Ishikawa (cell line): ENCODE results near the gene ZNF18.

Experiments
- EGR1 ChIP-seq: IDR thresholded peaks from 2 replicates; pipeline ENCODE4 v1.6.1; 2012
- EP300 ChIP-seq: IDR thresholded peaks from 2 replicates; pipeline ENCODE4 v1.6.1; 2012; ENCODE audit warnings: borderline replicate concordance
- FOXM1 ChIP-seq: IDR thresholded peaks from 2 replicates; pipeline ENCODE4 v1.6.1; 2012; ENCODE audit warnings: low read depth, borderline replicate concordance
- NFIC ChIP-seq: IDR thresholded peaks from 2 replicates; pipeline ENCODE4 v1.6.1; 2012
- RAD21 ChIP-seq: IDR thresholded peaks from 2 replicates; pipeline ENCODE4 v1.6.1; 2012; ENCODE audit warnings: low read depth
- TAF1 ChIP-seq: IDR thresholded peaks from 2 replicates; pipeline ENCODE4 v1.6.1; 2012; ENCODE audit warnings: low read depth, mild to moderate bottlenecking
- TCF12 ChIP-seq: IDR thresholded peaks from 2 replicates; pipeline ENCODE4 v1.6.1; 2012; ENCODE audit warnings: low read depth
- TEAD4 ChIP-seq: IDR thresholded peaks from 2 replicates; pipeline ENCODE4 v1.6.1; 2012
- ZBTB7A ChIP-seq: IDR thresholded peaks from 2 replicates; pipeline ENCODE4 v1.6.1; 2012; ENCODE audit warnings: low read depth
- TF ChIP-seq, protein P1 (sequence below): IDR thresholded peaks from 2 replicates; pipeline ENCODE4 v1.6.1; 2012
- TF ChIP-seq, protein P2 (sequence below): IDR thresholded peaks from 2 replicates; pipeline ENCODE4 v1.6.1; 2012

ZNF18 gene

DNA sequence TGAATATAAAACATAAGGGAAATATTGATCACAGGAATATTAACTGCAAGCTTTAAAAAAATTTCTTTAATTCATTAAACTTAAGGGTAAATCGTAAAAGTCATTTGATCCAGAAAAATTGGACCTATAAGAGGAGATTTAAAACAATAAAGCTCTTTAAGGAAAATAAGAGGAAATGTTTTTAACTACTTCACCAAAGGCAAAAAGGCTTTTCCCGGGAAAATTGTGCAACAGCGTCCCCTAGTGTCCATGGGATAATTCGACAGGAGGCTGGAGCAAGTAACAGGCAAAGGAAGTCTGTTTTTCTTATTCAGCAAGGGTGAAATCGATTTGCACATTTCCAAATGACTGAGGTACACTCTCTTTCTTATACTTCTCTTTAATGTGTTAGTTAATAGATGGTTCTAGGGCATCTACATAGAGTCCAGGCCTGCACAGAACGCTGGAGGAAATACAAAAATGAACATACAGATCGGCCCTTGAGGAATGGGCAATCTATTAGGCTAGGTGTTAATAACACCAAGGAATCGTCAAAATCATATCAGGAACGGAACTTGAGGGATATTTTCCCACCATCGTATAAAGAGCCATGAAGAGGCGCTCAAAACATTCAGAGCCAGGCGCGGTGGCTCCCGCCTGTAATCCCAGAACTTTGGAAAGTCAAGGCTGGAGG, 61.4 kb downstream of the ZNF18 start:
- TF ChIP-seq EGR1: no peak
- peak; percentile 86 for TF ChIP-seq RAD21

DNA sequence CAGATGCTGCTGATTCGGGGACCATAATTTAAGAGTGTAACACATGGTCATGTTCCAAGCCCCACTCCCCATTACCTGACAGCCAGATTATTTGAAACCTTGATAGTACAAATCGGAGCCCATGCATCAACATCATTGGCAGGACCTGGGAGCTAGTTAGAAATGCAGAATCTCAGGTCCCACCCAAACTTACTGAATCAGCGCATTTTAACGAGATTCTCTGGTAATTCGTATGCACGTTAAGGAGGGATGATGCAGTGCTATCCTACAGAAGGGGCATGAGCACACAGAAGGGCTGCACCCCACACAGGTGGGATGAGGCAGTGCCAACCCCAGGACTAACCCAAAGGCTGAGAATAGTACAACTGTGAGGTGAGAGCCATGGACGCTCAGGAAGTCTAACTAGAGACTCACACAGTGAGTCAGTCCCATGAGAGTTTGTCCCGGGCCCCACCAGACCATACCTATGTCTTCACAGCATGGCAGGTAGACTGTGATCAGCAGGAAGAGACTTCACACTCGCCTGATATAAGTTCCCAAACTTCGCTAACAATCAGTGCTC, 64.9 kb downstream of the ZNF18 start:
- TF ChIP-seq TEAD4 (no peak), ZBTB7A (no peak), FOXM1 (no peak), TCF12 (no peak), TAF1 (no peak), EP300 (no peak)

DNA sequence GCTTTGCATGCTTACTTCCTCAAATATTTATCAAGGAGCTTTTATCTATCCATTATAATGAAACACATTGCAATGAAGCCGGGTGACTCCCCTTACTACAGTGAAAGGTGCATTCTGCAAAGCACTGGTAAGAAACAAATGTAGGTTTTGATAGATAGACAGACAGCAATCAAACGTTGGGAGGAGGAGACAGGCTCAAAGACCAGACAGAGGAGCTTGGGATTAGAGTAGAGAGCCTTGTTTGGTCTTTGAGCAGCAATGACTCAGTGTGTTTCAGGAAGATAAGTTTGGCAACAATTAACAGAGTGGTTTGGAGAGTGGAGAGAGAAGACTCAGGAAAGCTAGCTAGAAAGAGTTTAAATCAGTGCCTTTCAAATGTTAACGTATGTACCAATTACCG, 68.8 kb downstream of the ZNF18 start:
- TF ChIP-seq FOXM1 (no peak), ZBTB7A (no peak), NFIC (no peak), TEAD4 (no peak), EP300 (no peak), TAF1 (no peak)
- TF ChIP-seq, protein P1, sequence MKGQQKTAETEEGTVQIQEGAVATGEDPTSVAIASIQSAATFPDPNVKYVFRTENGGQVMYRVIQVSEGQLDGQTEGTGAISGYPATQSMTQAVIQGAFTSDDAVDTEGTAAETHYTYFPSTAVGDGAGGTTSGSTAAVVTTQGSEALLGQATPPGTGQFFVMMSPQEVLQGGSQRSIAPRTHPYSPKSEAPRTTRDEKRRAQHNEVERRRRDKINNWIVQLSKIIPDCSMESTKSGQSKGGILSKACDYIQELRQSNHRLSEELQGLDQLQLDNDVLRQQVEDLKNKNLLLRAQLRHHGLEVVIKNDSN: no peak
- TF ChIP-seq, protein P2, sequence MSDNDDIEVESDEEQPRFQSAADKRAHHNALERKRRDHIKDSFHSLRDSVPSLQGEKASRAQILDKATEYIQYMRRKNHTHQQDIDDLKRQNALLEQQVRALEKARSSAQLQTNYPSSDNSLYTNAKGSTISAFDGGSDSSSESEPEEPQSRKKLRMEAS: no peak
